ENCODE data around the gene TULP3. TPM values are rescaled to one million over a fixed set of nuclear protein-coding genes. Genes with fewer than 3 reads are reported as not detected.

Gene TULP3
- total and polyA plus RNA-seq, 4 donors = 10.5 to 35.0 (median 24.5) TPM

DNA sequence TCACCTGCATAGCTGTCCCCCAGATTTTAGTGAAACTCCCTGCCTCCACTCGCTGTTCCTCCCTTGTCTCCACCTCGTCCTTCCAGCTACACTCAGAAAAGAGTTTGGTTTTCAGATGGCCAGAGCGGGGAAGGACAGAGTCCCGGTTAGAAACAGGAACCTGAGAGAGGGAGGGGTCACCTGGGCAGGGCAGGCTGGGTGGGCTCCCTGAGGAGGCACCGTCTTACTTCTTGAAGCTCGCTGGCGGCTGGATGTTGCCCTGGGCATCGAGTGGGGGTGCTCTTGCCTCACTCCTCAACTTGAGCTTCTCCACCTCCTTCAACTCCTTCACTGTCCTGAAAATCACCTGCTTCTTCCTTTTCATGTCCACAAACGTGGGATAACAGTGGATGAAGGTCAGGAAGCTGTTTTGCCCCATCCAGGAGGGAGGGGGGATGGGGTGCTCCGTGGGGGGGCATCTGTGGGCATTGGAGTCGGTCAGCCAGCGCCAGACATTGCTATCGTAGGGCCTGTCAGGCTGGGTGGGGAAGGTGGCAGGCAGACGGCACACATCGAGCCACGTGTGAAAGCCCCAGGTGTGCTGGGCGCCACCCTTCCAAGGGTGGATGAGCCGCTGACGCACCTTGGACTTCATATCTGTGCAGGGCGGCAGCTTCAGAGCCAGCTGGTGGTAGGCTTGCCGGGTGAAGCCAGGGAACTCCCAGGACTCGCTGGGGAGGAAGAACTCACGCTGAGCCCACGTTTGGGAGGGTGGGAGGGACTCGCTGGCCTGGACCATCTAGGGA is 35.8 kb upstream of the TULP3 start:
- H3K27ac ChIP-seq (ENCODE audit: low read depth in 1 of 2, low read length in 2 of 2) = no peak overlapping the region
- no peaks in the 10 kb centered on the region for H3K27me3 ChIP-seq (ENCODE audit: control insufficient read depth in 1 of 2, insufficient read depth in 2 of 2, low read length in 1 of 2)
- H3K4me3 ChIP-seq (ENCODE audit: low read length in 2 of 2) = no peak overlapping the region
- no peaks in the 10 kb centered on the region for H3K9me3 ChIP-seq (ENCODE audit: control insufficient read depth, low read length)
- ATAC-seq (ENCODE audit: low FRiP score) (no peak), DNase-seq (no peak)
- H3K4me1 ChIP-seq (ENCODE audit: control insufficient read depth in 1 of 2, insufficient read depth in 2 of 2, low read length in 2 of 2) = no peaks in the 10 kb centered on the region
- no peaks in the 10 kb centered on the region for H3K36me3 ChIP-seq (ENCODE audit: control insufficient read depth in 1 of 2, insufficient read depth in 2 of 2, low read length in 1 of 2)
- WGBS, 2 donors = 90 to 93% methylated on average over 25 of the region's 25 CpGs
- intact Hi-C loops (cut with DNase I) = loop anchor here (5.0 kb wide), 2 partner anchors 87 to 182 kb away; no protein-coding TSS in a partner anchor

DNA sequence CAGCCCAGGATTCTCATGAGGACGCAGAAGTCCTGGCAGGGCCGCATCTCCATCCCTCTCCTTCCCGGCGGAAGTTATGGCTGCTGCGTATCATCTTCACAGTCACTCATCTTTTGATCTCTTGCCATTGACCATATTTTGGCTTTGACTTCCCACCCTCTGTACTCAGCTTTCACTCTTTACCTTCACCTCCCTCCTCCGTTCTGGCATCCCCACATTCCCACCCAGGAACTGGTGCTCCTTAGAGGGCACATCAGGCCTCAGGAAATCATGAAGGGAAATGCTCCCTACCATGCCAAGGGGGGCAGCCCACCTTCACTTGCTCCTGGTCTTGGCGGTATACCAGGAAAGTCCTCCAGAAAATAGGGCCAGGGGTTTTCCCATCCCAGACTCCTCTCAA is 35.1 kb upstream of the TULP3 start:
- Histone ChIP-seq H3K27me3 (ENCODE audit: control insufficient read depth in 1 of 2, insufficient read depth in 2 of 2, low read length in 1 of 2) (no peaks in the 10 kb centered on the region), H3K27ac (ENCODE audit: low read depth in 1 of 2, low read length in 2 of 2) (no peak overlapping the region), H3K9me3 (ENCODE audit: control insufficient read depth, low read length) (no peaks in the 10 kb centered on the region), H3K36me3 (ENCODE audit: control insufficient read depth in 1 of 2, insufficient read depth in 2 of 2, low read length in 1 of 2) (no peaks in the 10 kb centered on the region), H3K4me1 (ENCODE audit: control insufficient read depth in 1 of 2, insufficient read depth in 2 of 2, low read length in 2 of 2) (no peaks in the 10 kb centered on the region), H3K4me3 (ENCODE audit: low read length in 2 of 2) (no peak overlapping the region)
- intact Hi-C loops (cut with DNase I) = loop anchor here in 1 of 2 donors (5.0 kb wide), 1 partner anchor 182 kb away; no protein-coding TSS in a partner anchor
- DNase-seq = no peak
- ATAC-seq (ENCODE audit: low FRiP score) = no peak
- 87 to 93% methylated on average over 7 of the region's 7 CpGs for WGBS, 2 donors

DNA sequence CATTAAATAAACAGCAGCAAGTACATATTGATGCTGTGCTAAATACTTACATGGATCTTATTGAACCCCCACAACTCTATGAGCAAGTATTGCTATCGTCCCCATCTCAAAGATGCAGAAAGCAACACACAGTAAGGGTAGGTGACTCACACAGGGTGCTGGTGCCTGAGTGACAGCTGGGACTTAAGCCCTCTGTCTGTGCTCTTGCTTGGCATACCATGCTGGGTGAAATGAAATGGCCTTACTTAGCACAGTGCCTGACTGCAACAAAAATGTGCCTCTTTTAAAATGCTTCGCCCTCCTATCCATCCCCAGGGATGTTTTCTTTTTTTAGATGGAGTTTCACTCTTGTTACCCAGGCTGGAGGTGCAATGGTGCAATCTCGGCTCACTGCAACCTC is 34.6 kb upstream of the TULP3 start:
- ATAC-seq (ENCODE audit: low FRiP score) (no peak), DNase-seq (no peak)
- Histone ChIP-seq H3K27me3 (ENCODE audit: control insufficient read depth in 1 of 2, insufficient read depth in 2 of 2, low read length in 1 of 2) (no peaks in the 10 kb centered on the region), H3K9me3 (ENCODE audit: control insufficient read depth, low read length) (no peaks in the 10 kb centered on the region), H3K27ac (ENCODE audit: low read depth in 1 of 2, low read length in 2 of 2) (no peak overlapping the region), H3K36me3 (ENCODE audit: control insufficient read depth in 1 of 2, insufficient read depth in 2 of 2, low read length in 1 of 2) (no peaks in the 10 kb centered on the region), H3K4me3 (ENCODE audit: low read length in 2 of 2) (no peak overlapping the region), H3K4me1 (ENCODE audit: control insufficient read depth in 1 of 2, insufficient read depth in 2 of 2, low read length in 2 of 2) (no peaks in the 10 kb centered on the region)
- intact Hi-C loops (cut with DNase I) = loop anchor here in 1 of 2 donors (5.0 kb wide), 1 partner anchor 181 kb away; no protein-coding TSS in a partner anchor
- WGBS, 2 donors = 60 to 65% methylated on average over 3 of the region's 3 CpGs

DNA sequence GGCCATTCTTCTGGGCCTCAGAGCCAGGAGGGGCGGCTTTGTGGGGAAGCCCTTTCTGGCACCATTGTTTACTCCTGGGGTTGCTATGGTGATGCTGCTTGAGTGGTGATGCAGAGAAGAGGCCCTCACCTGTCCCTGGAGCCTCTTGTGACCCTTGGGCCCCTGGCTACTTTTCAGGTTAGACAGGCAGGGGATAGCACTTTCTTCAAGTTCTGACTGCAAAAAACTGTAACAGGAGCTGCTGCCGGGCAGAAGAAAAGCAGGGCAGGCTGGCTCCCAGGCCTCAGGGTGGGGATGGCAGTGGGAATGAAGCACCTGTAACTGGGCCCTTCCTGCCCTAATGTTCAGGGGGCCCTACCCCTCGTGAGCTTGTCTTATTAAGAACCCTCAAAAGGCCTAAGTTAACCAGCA is 33.7 kb upstream of the TULP3 start, which contains the start of gene TEX52:
Gene TEX52, minus strand, starts transcription at position 19 of the 411 bp plus-strand sequence. Its CDS starts 13 bp downstream, at position 6.
- 87 to 89% methylated on average over 3 of the region's 3 CpGs for WGBS, 2 donors
- no peak within 1 kb of the TSS for H3K27ac ChIP-seq (ENCODE audit: low read depth in 1 of 2, low read length in 2 of 2)

DNA sequence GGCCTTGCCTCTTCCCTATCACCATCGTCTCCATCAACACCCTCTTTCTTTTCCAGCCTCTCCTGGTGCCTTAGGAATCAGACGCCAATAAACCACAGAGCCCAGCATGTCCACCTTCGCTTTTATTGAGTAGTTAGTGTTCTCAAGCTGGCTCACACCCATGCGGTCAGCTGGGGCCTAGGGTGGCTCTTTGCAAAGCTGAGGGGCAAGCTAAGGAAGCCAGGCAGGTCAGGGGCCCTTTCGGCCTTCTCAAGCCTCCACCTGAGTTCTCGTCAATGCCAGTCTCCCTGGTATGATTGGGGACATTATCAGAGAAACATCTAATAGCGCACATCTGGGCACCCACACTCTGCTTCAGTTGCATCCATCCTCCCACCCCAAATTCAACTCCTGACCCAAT is 33.1 kb upstream of the TULP3 start:
- Histone ChIP-seq H3K9me3 (ENCODE audit: control insufficient read depth, low read length) (no peaks in the 10 kb centered on the region), H3K4me3 (ENCODE audit: low read length in 2 of 2) (no peak overlapping the region), H3K27me3 (ENCODE audit: control insufficient read depth in 1 of 2, insufficient read depth in 2 of 2, low read length in 1 of 2) (no peaks in the 10 kb centered on the region), H3K27ac (ENCODE audit: low read depth in 1 of 2, low read length in 2 of 2) (no peak overlapping the region), H3K36me3 (ENCODE audit: control insufficient read depth in 1 of 2, insufficient read depth in 2 of 2, low read length in 1 of 2) (no peaks in the 10 kb centered on the region), H3K4me1 (ENCODE audit: control insufficient read depth in 1 of 2, insufficient read depth in 2 of 2, low read length in 2 of 2) (no peaks in the 10 kb centered on the region)
- no peak for ATAC-seq (ENCODE audit: low FRiP score)
- no peak for DNase-seq
- intact Hi-C loops (cut with DNase I) = loop anchor here in 1 of 2 donors (5.0 kb wide), 1 partner anchor 180 kb away; no protein-coding TSS in a partner anchor
- 93 to 98% methylated on average over 7 of the region's 7 CpGs for WGBS, 2 donors

More for the DNA sequence above, 33.7 kb upstream of the TULP3 start, which contains the start of gene TEX52:
- H3K4me1 ChIP-seq (ENCODE audit: control insufficient read depth in 1 of 2, insufficient read depth in 2 of 2, low read length in 2 of 2) = no peaks in the 10 kb centered on the region
- ATAC-seq (ENCODE audit: low FRiP score) (no peak), DNase-seq (no peak)
- H3K9me3 ChIP-seq (ENCODE audit: control insufficient read depth, low read length) = no peaks in the 10 kb centered on the region
- no peaks in the 10 kb centered on the region for H3K36me3 ChIP-seq (ENCODE audit: control insufficient read depth in 1 of 2, insufficient read depth in 2 of 2, low read length in 1 of 2)
- intact Hi-C loops (cut with DNase I) = loop anchor here in 1 of 2 donors (5.0 kb wide), 1 partner anchor 180 kb away; no protein-coding TSS in a partner anchor
- no peak within 1 kb of the TSS for H3K4me3 ChIP-seq (ENCODE audit: low read length in 2 of 2)
- no peaks in the 10 kb centered on the region for H3K27me3 ChIP-seq (ENCODE audit: control insufficient read depth in 1 of 2, insufficient read depth in 2 of 2, low read length in 1 of 2)

DNA sequence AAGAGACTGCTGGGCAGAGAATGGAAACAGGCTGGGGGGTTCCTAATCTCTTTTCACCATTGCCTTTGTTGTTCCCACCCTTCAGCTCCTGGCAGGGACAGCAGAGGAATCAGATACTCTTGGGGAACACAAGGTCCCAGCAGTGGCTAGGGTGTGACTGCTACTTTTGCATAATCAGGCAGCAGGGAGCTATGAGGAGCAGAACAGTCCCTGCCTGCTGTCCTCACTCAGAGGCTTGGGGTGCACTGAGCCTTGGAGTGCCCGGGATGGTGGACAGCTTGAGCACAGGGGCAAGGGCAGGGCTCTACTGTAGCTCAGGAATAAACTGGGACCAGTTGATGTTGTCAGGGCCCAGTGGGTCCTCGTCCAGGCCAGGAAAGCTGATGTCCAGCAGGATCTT is 32.4 kb upstream of the TULP3 start:
- H3K27ac ChIP-seq (ENCODE audit: low read depth in 1 of 2, low read length in 2 of 2) = no peak overlapping the region
- no peak overlapping the region for H3K4me3 ChIP-seq (ENCODE audit: low read length in 2 of 2)
- 89 to 94% methylated on average over 2 of the region's 2 CpGs for WGBS, 2 donors
- intact Hi-C loops (cut with DNase I) = loop anchor here in 1 of 2 donors (5.0 kb wide), 1 partner anchor 179 kb away; no protein-coding TSS in a partner anchor
- ATAC-seq (ENCODE audit: low FRiP score) (no peak), DNase-seq (no peak)
- no peaks in the 10 kb centered on the region for H3K27me3 ChIP-seq (ENCODE audit: control insufficient read depth in 1 of 2, insufficient read depth in 2 of 2, low read length in 1 of 2)
- no peaks in the 10 kb centered on the region for H3K36me3 ChIP-seq (ENCODE audit: control insufficient read depth in 1 of 2, insufficient read depth in 2 of 2, low read length in 1 of 2)
- no peaks in the 10 kb centered on the region for H3K9me3 ChIP-seq (ENCODE audit: control insufficient read depth, low read length)
- H3K4me1 ChIP-seq (ENCODE audit: control insufficient read depth in 1 of 2, insufficient read depth in 2 of 2, low read length in 2 of 2) = no peaks in the 10 kb centered on the region

DNA sequence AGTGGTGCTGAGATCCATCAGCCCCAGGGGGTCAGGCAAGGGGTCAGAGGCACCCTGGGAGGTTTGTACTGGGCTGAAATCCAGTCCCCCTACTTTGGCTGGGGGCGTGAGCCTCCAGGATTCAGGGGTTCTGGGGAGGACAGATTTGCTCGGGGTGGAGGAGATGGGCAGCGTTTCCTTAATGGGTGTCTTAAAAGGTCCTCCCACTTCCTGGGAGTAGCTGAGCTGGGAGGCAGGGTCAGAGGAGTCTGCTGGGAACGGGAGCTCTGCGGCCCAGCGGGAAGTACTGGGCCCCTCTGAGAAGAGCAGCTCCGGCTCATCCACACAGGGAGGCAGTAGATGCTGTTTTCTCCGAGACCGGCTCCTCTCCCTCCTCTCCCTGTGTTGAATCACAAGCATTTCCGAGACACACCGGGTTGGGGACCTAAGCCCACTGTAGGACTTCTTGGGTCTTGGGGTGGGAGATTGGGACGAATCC is 31.7 kb upstream of the TULP3 start:
- Histone ChIP-seq H3K4me3 (ENCODE audit: low read length in 2 of 2) (no peak overlapping the region), H3K27me3 (ENCODE audit: control insufficient read depth in 1 of 2, insufficient read depth in 2 of 2, low read length in 1 of 2) (no peaks in the 10 kb centered on the region), H3K27ac (ENCODE audit: low read depth in 1 of 2, low read length in 2 of 2) (no peak overlapping the region), H3K36me3 (ENCODE audit: control insufficient read depth in 1 of 2, insufficient read depth in 2 of 2, low read length in 1 of 2) (no peaks in the 10 kb centered on the region), H3K9me3 (ENCODE audit: control insufficient read depth, low read length) (no peaks in the 10 kb centered on the region), H3K4me1 (ENCODE audit: control insufficient read depth in 1 of 2, insufficient read depth in 2 of 2, low read length in 2 of 2) (no peaks in the 10 kb centered on the region)
- DNase-seq (no peak), ATAC-seq (ENCODE audit: low FRiP score) (no peak)
- intact Hi-C loops (cut with DNase I) = loop anchor here in 1 of 2 donors (5.0 kb wide), 1 partner anchor 178 kb away; no protein-coding TSS in a partner anchor
- WGBS, 2 donors = 89 to 91% methylated on average over 12 of the region's 12 CpGs

DNA sequence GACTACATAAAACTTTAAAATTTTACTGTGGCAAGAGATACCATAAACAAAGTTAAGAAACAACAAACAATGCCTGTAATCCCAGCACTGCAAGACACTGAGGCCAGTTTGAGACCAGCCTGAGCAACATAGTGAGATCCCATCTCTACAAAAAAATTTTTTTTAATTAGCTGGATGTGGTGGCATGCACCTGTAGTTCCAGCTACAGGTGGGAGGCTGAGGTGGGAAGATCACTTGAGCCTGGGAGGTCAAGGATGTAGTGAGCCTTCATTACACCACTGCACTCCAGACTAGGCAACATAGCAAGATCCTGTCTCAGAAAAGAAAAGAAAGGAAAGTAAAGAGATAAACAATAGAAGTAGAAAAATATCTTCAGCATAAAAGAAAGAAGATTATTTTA is 30.5 kb upstream of the TULP3 start:
- no peaks in the 10 kb centered on the region for H3K9me3 ChIP-seq (ENCODE audit: control insufficient read depth, low read length)
- no peak overlapping the region for H3K4me3 ChIP-seq (ENCODE audit: low read length in 2 of 2)
- DNase-seq (no peak), ATAC-seq (ENCODE audit: low FRiP score) (no peak)
- H3K36me3 ChIP-seq (ENCODE audit: control insufficient read depth in 1 of 2, insufficient read depth in 2 of 2, low read length in 1 of 2) = no peaks in the 10 kb centered on the region
- intact Hi-C loops (cut with DNase I) = no loop called here
- no peaks in the 10 kb centered on the region for H3K27me3 ChIP-seq (ENCODE audit: control insufficient read depth in 1 of 2, insufficient read depth in 2 of 2, low read length in 1 of 2)
- H3K27ac ChIP-seq (ENCODE audit: low read depth in 1 of 2, low read length in 2 of 2) = no peak overlapping the region
- H3K4me1 ChIP-seq (ENCODE audit: control insufficient read depth in 1 of 2, insufficient read depth in 2 of 2, low read length in 2 of 2) = no peaks in the 10 kb centered on the region

DNA sequence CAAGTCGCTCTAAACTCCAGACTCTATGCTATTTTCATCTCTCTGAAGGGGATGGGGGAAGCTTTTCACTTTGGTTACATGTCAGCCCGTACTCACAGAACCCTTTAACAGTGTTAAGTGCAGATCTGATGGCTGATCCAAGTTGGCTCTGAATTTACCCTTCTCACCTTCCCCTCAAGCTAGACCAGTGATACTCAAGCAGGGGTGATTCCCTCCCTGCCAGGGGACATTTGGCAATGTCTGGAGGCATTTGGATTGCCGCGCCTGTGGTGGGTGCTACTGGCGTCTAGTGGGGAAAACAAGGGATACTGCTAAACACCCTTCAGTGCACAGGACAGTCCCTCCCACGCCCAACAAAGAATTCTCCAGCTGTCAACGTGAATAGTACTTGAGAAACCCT is 27.8 kb upstream of the TULP3 start:
- Histone ChIP-seq H3K27me3 (ENCODE audit: control insufficient read depth in 1 of 2, insufficient read depth in 2 of 2, low read length in 1 of 2) (no peaks in the 10 kb centered on the region), H3K27ac (ENCODE audit: low read depth in 1 of 2, low read length in 2 of 2) (no peak overlapping the region), H3K9me3 (ENCODE audit: control insufficient read depth, low read length) (no peaks in the 10 kb centered on the region), H3K4me1 (ENCODE audit: control insufficient read depth in 1 of 2, insufficient read depth in 2 of 2, low read length in 2 of 2) (no peaks in the 10 kb centered on the region), H3K4me3 (ENCODE audit: low read length in 2 of 2) (no peak overlapping the region), H3K36me3 (ENCODE audit: control insufficient read depth in 1 of 2, insufficient read depth in 2 of 2, low read length in 1 of 2) (no peaks in the 10 kb centered on the region)
- intact Hi-C loops (cut with DNase I) = no loop called here
- no peak for DNase-seq
- 90 to 91% methylated on average over 7 of the region's 7 CpGs for WGBS, 2 donors
- ATAC-seq (ENCODE audit: low FRiP score) = no peak
